ENCODE measurements around the gene DGAT2.

- TF ChIP-seq EZH2 (IDR thresholded peaks at IDR 0.05) (no peak), POLR2AphosphoS5 (IDR thresholded peaks at IDR 0.05; ENCODE audit: borderline replicate concordance, low read depth, low read length) (no peak), FOXP2 (optimal IDR thresholded peaks at IDR 0.05; ENCODE audit: control extremely low read depth, extremely low read length, insufficient read depth) (no peak)
Measured at GRCh38 chr11:75841739-75842138, 73.2 kb downstream of the DGAT2 start.

Data from SK-N-MC (cell line).